Spinal cord (tissue), 10 donors: ENCODE measurements around the gene PLAC1. TPM values are rescaled to one million over a fixed set of nuclear protein-coding genes. Genes with fewer than 3 reads are reported as not detected.

Experiments used
- DNase-seq, 6 donors: peaks; one replicate each; pipeline versions ENCODE4 v3.0.0 to v3.0.0-alpha.2; 2013 to 2015; ENCODE audit warnings: low spot score in 6 of 6, low read depth in 4 of 6
- H3K27ac ChIP-seq: one replicate; pipeline ENCODE4 v1.5.1; 2013; ENCODE audit warnings: low read depth, low read length, control low read depth
- H3K27me3 ChIP-seq: one replicate; pipeline ENCODE4 v1.6.1; 2013; ENCODE audit warnings: low read length; ENCODE audit not compliant: control insufficient read depth, insufficient read depth
- H3K36me3 ChIP-seq: one replicate; pipeline ENCODE4 v1.6.1; 2013; ENCODE audit warnings: low read length; ENCODE audit not compliant: control insufficient read depth, insufficient read depth
- H3K4me1 ChIP-seq: one replicate; pipeline ENCODE4 v1.6.1; 2013; ENCODE audit warnings: low read length; ENCODE audit not compliant: control insufficient read depth, insufficient read depth
- H3K4me3 ChIP-seq: one replicate; pipeline ENCODE4 v1.5.1; 2013; ENCODE audit warnings: low read depth, low read length, control low read depth
- H3K9me3 ChIP-seq: one replicate; pipeline ENCODE4 v1.6.1; 2013; ENCODE audit warnings: low read length; ENCODE audit not compliant: control insufficient read depth, insufficient read depth
- WGBS: methylation state at CpG from one replicate; pipeline ENCODE4 v1.1.5; 2013; ENCODE audit warnings: missing lambda C conversion rate; ENCODE audit not compliant: insufficient coverage; 5-methylcytosine and 5-hydroxymethylcytosine counted together
- polyA plus RNA-seq, 2 donors: library from polyadenylated mRNA; unstranded; fragments of 120-200 nt; gene quantifications; one replicate each; pipeline ENCODE4 v1.2.1, GENCODE V29; 2013; ENCODE audit not compliant: insufficient read length in 2 of 2
- total RNA-seq, 2 donors: library from RNA; depleted of rRNA in 1 of 2; stranded (reverse); fragments of 120-200 nt in 1 of 2; fragments of >200 nt in 1 of 2; gene quantifications; one replicate each; pipeline versions ENCODE4 v1.2.3 to v1.2.4, GENCODE V29; 2013 to 2014
- donor health status: healthy.

Gene PLAC1
- total and polyA plus RNA-seq, 4 donors: 0.59 to 1.4 (median 0.74) TPM; not detected in 1

- Histone ChIP-seq H3K4me1 (no peaks in the 10 kb centered on the region), H3K9me3 (no peaks in the 10 kb centered on the region), H3K27me3 (no peaks in the 10 kb centered on the region), H3K4me3 (no peak overlapping the region), H3K36me3 (no peaks in the 10 kb centered on the region), H3K27ac (no peak overlapping the region)
- no peak for DNase-seq
- 79% methylated on average over 4 of the region's 10 CpGs for WGBS
These were observed 34.8 kb downstream of the PLAC1 start for GRCh38 chrX:134623293-134624045.

GRCh38 chrX:134622813-134623185 is 35.5 kb downstream of the PLAC1 start:
- H3K9me3 ChIP-seq: no peaks in the 10 kb centered on the region
- H3K4me3 ChIP-seq: no peak overlapping the region
- no peak for DNase-seq
- H3K36me3 ChIP-seq: no peaks in the 10 kb centered on the region
- no peak overlapping the region for H3K27ac ChIP-seq
- no peaks in the 10 kb centered on the region for H3K27me3 ChIP-seq
- no CpG with 5 or more reads among the region's 2 CpGs for WGBS
- H3K4me1 ChIP-seq: no peaks in the 10 kb centered on the region

- H3K36me3 ChIP-seq: no peaks in the 10 kb centered on the region
- no peak overlapping the region for H3K27ac ChIP-seq
- no peak for DNase-seq
- H3K27me3 ChIP-seq: no peaks in the 10 kb centered on the region
- H3K4me3 ChIP-seq: no peak overlapping the region
- H3K4me1 ChIP-seq: no peaks in the 10 kb centered on the region
- H3K9me3 ChIP-seq: no peaks in the 10 kb centered on the region
- 48% methylated on average over 6 of the region's 6 CpGs for WGBS
These were observed 36.0 kb downstream of the PLAC1 start for GRCh38 chrX:134622056-134622812.

- H3K9me3 ChIP-seq: no peaks in the 10 kb centered on the region
- WGBS: no CpG with 5 or more reads among the region's 1 CpG
- H3K4me1 ChIP-seq: no peaks in the 10 kb centered on the region
- no peaks in the 10 kb centered on the region for H3K27me3 ChIP-seq
- H3K4me3 ChIP-seq: no peak overlapping the region
- DNase-seq: no peak
- H3K36me3 ChIP-seq: no peaks in the 10 kb centered on the region
- no peak overlapping the region for H3K27ac ChIP-seq
These were observed 38.4 kb downstream of the PLAC1 start for GRCh38 chrX:134619838-134620237.

DNA sequence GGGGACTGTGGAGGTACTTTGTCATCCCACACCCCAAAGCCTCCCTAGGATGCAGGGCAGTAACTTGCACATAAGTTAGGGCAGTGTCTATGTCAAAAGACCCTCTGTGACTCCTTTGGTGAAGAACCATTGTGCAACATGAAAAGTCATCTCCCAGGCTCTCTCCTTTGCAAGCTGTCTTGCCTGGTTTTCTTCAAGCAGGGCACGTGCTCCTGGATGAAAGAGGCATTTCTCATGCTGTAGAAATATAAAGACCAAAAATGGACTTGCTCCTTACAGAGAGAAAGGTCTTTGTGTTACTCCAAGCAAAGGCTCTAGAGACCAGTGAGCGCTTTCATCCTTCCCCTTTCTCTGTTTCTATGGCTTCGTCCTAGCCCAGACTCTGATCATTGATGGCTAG is 44.9 kb downstream of the PLAC1 start:
- no peaks in the 10 kb centered on the region for H3K9me3 ChIP-seq
- H3K4me3 ChIP-seq: no peak overlapping the region
- 37% methylated on average over 2 of the region's 3 CpGs for WGBS
- no peaks in the 10 kb centered on the region for H3K27me3 ChIP-seq
- H3K4me1 ChIP-seq: no peaks in the 10 kb centered on the region
- no peak for DNase-seq
- H3K27ac ChIP-seq: no peak overlapping the region
- H3K36me3 ChIP-seq: no peaks in the 10 kb centered on the region

DNA sequence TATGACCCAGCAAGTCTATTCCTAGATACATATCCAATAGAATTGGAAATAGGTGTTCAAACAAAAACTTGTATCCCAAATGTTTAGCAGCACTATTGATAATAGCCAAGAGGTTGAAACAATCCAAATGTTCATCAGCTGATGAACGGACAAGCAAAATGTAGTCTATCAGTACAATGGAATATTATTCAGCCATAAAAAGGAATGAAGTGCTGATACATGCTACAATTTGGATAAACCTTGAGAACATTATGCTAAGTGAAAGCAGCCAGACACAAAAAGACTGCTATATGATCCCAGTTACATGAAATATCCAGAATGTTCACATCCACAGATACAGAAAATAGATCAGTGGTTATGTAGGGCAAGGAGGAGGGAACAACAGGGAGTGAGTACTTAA is 50.1 kb downstream of the PLAC1 start:
- no CpG with 5 or more reads among the region's 1 CpG for WGBS
- H3K27me3 ChIP-seq: no peaks in the 10 kb centered on the region

DNA sequence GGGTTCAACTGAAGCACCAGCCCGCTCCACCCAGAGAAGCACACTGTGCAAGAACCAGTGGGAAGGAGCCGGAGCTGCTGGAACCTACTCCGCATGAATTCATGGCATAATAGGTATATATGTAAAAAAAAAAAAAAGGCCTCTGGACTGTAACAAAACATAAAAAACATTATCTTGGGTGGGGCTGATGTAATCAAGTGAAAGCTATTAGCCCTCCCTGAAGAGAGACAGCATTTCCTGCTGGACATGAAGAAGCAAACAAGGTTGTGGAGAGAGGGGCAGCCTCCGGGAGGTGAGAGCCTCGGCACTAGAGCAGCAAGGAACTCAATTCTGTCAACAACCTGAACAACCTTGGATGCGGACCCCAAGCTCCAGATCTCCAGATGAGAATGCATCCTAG is 50.7 kb downstream of the PLAC1 start:
- H3K4me1 ChIP-seq: peaks cover 6% of the 10 kb centered on the region
- no peak overlapping the region for H3K27ac ChIP-seq
- 97% methylated on average over 3 of the region's 6 CpGs for WGBS
- H3K36me3 ChIP-seq: no peaks in the 10 kb centered on the region
- DNase-seq: no peak
- peaks cover 2% of the 10 kb centered on the region for H3K9me3 ChIP-seq
- no peak overlapping the region for H3K4me3 ChIP-seq
- no peaks in the 10 kb centered on the region for H3K27me3 ChIP-seq

More for the DNA sequence above, 50.1 kb downstream of the PLAC1 start:
- Histone ChIP-seq H3K36me3 (no peaks in the 10 kb centered on the region), H3K4me1 (peaks cover 6% of the 10 kb centered on the region), H3K4me3 (no peak overlapping the region), H3K9me3 (peaks cover 2% of the 10 kb centered on the region), H3K27ac (no peak overlapping the region)
- no peak for DNase-seq

- no peaks in the 10 kb centered on the region for H3K27me3 ChIP-seq
- H3K36me3 ChIP-seq: no peaks in the 10 kb centered on the region
- WGBS: 39% methylated on average over 4 of the region's 4 CpGs
- H3K4me1 ChIP-seq: peaks cover 6% of the 10 kb centered on the region
- H3K27ac ChIP-seq: peak overlapping the region; percentile 10
- no peak overlapping the region for H3K4me3 ChIP-seq
- peaks cover 2% of the 10 kb centered on the region for H3K9me3 ChIP-seq
- peak in 3 of 6 donors; percentile 5 to 56 (median 52) for DNase-seq
These were observed 53.5 kb downstream of the PLAC1 start for GRCh38 chrX:134604701-134605311.

DNA sequence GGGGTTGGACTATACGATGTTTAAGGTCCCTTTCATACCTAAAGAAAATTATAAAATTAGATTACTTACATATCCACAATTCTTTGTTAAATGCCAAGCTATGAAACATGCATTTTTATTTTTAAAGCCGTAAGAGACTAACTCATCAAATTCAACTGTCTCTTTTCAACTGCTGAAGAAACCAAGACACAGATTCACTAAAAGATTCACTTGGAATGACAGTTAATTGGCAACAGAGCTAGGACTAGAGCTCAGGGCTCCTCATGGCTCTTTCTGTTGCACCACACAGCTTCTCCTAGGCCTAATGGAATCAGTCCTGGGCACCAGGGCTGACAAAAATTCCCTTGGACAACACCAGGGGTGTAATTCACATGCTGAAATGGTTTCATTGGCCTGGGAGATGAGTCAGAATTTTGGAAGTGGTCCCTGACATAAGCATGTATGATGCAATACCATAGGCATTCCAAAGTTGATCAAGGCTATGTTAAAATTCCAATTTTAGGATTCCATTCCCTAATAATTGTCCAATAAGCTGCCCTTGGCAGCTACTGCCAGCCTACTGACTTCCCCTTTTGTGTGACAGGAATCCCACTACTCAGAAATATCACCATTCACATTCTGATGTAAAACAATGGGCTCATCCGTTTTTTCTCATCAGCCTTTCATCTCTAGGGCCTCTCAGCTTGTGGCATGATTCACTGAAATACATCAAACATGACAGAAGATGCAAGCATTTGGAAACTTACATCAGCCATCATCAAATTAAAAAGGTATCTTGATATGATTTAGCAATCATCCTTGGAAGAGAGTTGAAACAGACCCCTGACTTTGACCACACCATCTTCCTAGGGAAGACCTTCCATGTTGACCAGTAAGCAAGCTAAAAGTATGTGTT is 54.2 kb downstream of the PLAC1 start:
- peak overlapping the region; percentile 10 for H3K27ac ChIP-seq
- 100% methylated on average over 1 of the region's 3 CpGs for WGBS
- peaks cover 6% of the 10 kb centered on the region for H3K4me1 ChIP-seq
- peaks cover 2% of the 10 kb centered on the region for H3K9me3 ChIP-seq
- H3K4me3 ChIP-seq: no peak overlapping the region
- DNase-seq: no peak
- H3K36me3 ChIP-seq: no peaks in the 10 kb centered on the region
- no peaks in the 10 kb centered on the region for H3K27me3 ChIP-seq
